ENCODE measurements around the gene LRP6.

GRCh38 chr12:12116677-12117076 lies 150.2 kb downstream of the LRP6 start:
- TF ChIP-seq, protein P1, sequence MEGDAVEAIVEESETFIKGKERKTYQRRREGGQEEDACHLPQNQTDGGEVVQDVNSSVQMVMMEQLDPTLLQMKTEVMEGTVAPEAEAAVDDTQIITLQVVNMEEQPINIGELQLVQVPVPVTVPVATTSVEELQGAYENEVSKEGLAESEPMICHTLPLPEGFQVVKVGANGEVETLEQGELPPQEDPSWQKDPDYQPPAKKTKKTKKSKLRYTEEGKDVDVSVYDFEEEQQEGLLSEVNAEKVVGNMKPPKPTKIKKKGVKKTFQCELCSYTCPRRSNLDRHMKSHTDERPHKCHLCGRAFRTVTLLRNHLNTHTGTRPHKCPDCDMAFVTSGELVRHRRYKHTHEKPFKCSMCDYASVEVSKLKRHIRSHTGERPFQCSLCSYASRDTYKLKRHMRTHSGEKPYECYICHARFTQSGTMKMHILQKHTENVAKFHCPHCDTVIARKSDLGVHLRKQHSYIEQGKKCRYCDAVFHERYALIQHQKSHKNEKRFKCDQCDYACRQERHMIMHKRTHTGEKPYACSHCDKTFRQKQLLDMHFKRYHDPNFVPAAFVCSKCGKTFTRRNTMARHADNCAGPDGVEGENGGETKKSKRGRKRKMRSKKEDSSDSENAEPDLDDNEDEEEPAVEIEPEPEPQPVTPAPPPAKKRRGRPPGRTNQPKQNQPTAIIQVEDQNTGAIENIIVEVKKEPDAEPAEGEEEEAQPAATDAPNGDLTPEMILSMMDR (IDR thresholded peaks at IDR 0.05), result no peak
- no peak for TF ChIP-seq POLR2A (IDR thresholded peaks at IDR 0.05)
